HG03521 (cell line): ENCODE data around the gene RXRB.
"Not testable (repeated sequence)": the region's sequence is repeated elsewhere in the genome, so short reads cannot be mapped to it uniquely, and the experiment has no call there.

Experiments used
- ATAC-seq: cut with Tn5 transposase; IDR thresholded peaks from one replicate; pipeline ENCODE4 v1.9.1; 2021; ENCODE audit warnings: mild to moderate bottlenecking, moderate library complexity; ENCODE audit not compliant: unreplicated experiment

The RXRB gene

GRCh38 chr6:33200219-33201146 lies at the start of gene RXRB, which contains the start of gene SLC39A7:
TSS of gene RXRB (minus strand) at chr6:33200665. CDS start at chr6:33200476, 189 bp downstream.
TSS of gene SLC39A7 (plus strand) at chr6:33200867. CDS start at chr6:33201246, 379 bp downstream.
- ATAC-seq = peak; percentile 57

- ATAC-seq = no peak
These were observed 49.5 kb upstream of the RXRB start for GRCh38 chr6:33249732-33250630.

- peak; percentile 84 for ATAC-seq
These were observed 48.7 kb upstream of the RXRB start for GRCh38 chr6:33248932-33249731.

GRCh38 chr6:33248643-33248931 lies 48.1 kb upstream of the RXRB start:
- no peak for ATAC-seq

- ATAC-seq = no peak
These were observed 47.6 kb upstream of the RXRB start for GRCh38 chr6:33247977-33248642.

GRCh38 chr6:33243476-33243875 lies 43.0 kb upstream of the RXRB start:
- ATAC-seq = no peak

GRCh38 chr6:33241968-33242367 lies 41.5 kb upstream of the RXRB start:
- ATAC-seq = no peak

- no peak for ATAC-seq
These were observed 37.3 kb upstream of the RXRB start for GRCh38 chr6:33237741-33238140.

- ATAC-seq = no peak
These were observed 36.4 kb upstream of the RXRB start for GRCh38 chr6:33236852-33237251.

- ATAC-seq = no peak
These were observed 35.9 kb upstream of the RXRB start for GRCh38 chr6:33236328-33236727.

- ATAC-seq = no peak
These were observed 34.8 kb upstream of the RXRB start for GRCh38 chr6:33235221-33235634.

GRCh38 chr6:33226503-33227120 lies 26.1 kb upstream of the RXRB start:
- ATAC-seq = not testable (repeated sequence)

- no peak for ATAC-seq
These were observed 17.2 kb upstream of the RXRB start for GRCh38 chr6:33217681-33218080.

- ATAC-seq = no peak
These were observed 16.8 kb upstream of the RXRB start for GRCh38 chr6:33217246-33217645.

GRCh38 chr6:33216117-33216649 lies 15.7 kb upstream of the RXRB start:
- no peak for ATAC-seq

- no peak for ATAC-seq
These were observed 15.0 kb upstream of the RXRB start for GRCh38 chr6:33215271-33216116.

- no peak for ATAC-seq
These were observed 13.5 kb upstream of the RXRB start for GRCh38 chr6:33213989-33214335.

- no peak for ATAC-seq
These were observed 12.9 kb upstream of the RXRB start for GRCh38 chr6:33213166-33213988.
